ENCODE measurements around the gene POLN. TPM values are rescaled to one million over a fixed set of nuclear protein-coding genes. Genes with fewer than 3 reads are reported as not detected.

Gene POLN
- total RNA-seq, 1 donor: 2.9 TPM

DNA sequence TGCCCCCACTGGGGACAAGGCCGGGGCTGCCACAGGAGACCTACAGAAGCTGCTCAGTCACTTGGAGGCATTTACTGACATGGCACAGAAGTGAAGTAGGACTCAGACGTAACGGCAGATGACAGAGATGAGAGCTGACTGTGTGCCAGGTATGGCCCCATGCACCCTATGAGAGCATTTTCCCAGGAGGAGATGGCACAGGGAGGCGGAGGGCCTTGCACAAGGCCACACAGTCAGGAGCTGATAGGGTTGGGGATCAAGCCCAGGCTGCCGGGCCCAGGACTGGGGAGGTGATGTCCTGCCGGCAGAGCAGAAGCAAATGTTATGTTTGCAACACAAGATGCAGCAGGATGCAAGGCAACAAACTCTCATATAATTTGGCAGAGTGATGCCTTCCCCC is 148.7 kb downstream of the POLN start:
- no peak overlapping the region for H3K27ac ChIP-seq (ENCODE audit: low read depth, low read length)
- H3K4me2 ChIP-seq (ENCODE audit: insufficient read depth, low read length): no peak overlapping the region
- peaks cover 5% of the 10 kb centered on the region for H3K9me3 ChIP-seq (ENCODE audit: low read depth, low read length)
- no peaks in the 10 kb centered on the region for H4K20me1 ChIP-seq (ENCODE audit: insufficient read depth, low read length)
- no peak overlapping the region for H3K4me3 ChIP-seq (ENCODE audit: insufficient read depth, low read length)
- no peak for DNase-seq (ENCODE audit: insufficient read length, low spot score, missing footprints)
- H3K4me1 ChIP-seq (ENCODE audit: insufficient read depth, low read length): no peaks in the 10 kb centered on the region
- no peaks in the 10 kb centered on the region for H3K36me3 ChIP-seq (ENCODE audit: insufficient read depth, low read length)
- no peaks in the 10 kb centered on the region for H3K79me2 ChIP-seq (ENCODE audit: insufficient read depth, low read length)
- TF ChIP-seq, protein P1, sequence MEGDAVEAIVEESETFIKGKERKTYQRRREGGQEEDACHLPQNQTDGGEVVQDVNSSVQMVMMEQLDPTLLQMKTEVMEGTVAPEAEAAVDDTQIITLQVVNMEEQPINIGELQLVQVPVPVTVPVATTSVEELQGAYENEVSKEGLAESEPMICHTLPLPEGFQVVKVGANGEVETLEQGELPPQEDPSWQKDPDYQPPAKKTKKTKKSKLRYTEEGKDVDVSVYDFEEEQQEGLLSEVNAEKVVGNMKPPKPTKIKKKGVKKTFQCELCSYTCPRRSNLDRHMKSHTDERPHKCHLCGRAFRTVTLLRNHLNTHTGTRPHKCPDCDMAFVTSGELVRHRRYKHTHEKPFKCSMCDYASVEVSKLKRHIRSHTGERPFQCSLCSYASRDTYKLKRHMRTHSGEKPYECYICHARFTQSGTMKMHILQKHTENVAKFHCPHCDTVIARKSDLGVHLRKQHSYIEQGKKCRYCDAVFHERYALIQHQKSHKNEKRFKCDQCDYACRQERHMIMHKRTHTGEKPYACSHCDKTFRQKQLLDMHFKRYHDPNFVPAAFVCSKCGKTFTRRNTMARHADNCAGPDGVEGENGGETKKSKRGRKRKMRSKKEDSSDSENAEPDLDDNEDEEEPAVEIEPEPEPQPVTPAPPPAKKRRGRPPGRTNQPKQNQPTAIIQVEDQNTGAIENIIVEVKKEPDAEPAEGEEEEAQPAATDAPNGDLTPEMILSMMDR (IDR thresholded peaks at IDR 0.05; ENCODE audit: extremely low read depth, low read depth, low read length): no peak
- no peak overlapping the region for H2AFZ ChIP-seq (ENCODE audit: low read length)
- H3K27me3 ChIP-seq (ENCODE audit: insufficient read depth, low read length): no peaks in the 10 kb centered on the region

DNA sequence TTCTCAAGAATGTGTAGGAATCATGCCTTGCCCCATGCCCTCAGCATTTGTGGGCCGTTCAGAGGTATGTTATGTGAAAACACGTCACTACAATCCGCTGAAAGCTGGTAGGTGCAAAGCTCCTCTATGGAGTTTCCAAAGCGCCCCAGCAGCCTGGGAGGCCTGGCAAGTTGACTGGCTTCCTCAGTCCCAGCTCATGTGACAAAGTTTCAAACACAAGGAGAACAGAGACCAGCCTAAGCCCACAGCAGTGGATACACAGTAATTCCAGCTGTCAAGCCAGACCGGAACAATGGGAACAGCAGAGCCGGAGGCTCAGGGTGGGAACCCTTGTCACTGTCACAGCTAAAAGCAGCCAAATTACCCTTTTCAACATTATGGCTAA is 149.3 kb downstream of the POLN start:
- Histone ChIP-seq H4K20me1 (ENCODE audit: insufficient read depth, low read length) (no peaks in the 10 kb centered on the region), H3K4me3 (ENCODE audit: insufficient read depth, low read length) (no peak overlapping the region), H3K9me3 (ENCODE audit: low read depth, low read length) (peaks cover 5% of the 10 kb centered on the region), H3K36me3 (ENCODE audit: insufficient read depth, low read length) (no peaks in the 10 kb centered on the region), H3K4me1 (ENCODE audit: insufficient read depth, low read length) (no peaks in the 10 kb centered on the region), H2AFZ (ENCODE audit: low read length) (no peak overlapping the region), H3K27me3 (ENCODE audit: insufficient read depth, low read length) (no peaks in the 10 kb centered on the region), H3K79me2 (ENCODE audit: insufficient read depth, low read length) (no peaks in the 10 kb centered on the region), H3K4me2 (ENCODE audit: insufficient read depth, low read length) (no peak overlapping the region), H3K27ac (ENCODE audit: low read depth, low read length) (no peak overlapping the region)
- TF ChIP-seq, protein P1 (IDR thresholded peaks at IDR 0.05; ENCODE audit: extremely low read depth, low read depth, low read length): no peak
- DNase-seq (ENCODE audit: insufficient read length, low spot score, missing footprints): peak; percentile 13

DNA sequence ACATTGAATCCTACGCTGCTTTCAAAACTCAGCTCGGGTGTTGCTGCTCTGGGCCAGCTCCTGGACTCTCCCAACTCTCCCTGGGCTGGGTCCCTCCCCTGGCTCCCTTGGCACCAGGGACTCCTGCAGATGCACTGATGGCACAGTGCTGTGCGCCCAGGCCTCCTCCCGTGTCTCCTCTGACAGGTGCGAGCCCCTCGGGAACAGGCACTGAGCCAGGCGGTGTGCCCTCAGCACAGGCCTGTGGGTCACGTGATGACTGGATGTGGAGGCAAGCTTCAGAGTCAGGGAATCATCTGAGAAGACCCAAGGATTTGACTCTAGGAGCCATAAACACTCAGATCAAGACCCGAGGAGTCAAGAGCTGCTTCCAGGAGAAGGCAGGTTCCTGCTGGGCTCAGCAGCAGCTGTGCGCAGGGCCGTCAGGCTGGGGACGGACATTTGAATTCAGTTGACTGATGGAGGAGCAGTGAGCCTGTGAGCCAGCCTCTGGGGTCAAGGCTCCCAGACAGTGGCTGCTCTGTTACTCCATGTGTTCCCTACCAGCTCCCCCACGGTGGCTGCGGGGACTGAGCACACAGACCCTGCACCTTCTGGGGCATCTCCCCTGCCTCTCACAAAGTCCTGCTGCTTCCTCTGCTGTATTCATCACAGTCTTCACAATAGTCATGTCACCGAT is 149.8 kb downstream of the POLN start:
- H3K4me3 ChIP-seq (ENCODE audit: insufficient read depth, low read length): no peak overlapping the region
- no peaks in the 10 kb centered on the region for H4K20me1 ChIP-seq (ENCODE audit: insufficient read depth, low read length)
- no peak overlapping the region for H3K4me2 ChIP-seq (ENCODE audit: insufficient read depth, low read length)
- TF ChIP-seq, protein P1 (IDR thresholded peaks at IDR 0.05; ENCODE audit: extremely low read depth, low read depth, low read length): no peak
- no peak overlapping the region for H2AFZ ChIP-seq (ENCODE audit: low read length)
- no peaks in the 10 kb centered on the region for H3K27me3 ChIP-seq (ENCODE audit: insufficient read depth, low read length)
- H3K27ac ChIP-seq (ENCODE audit: low read depth, low read length): no peak overlapping the region
- H3K79me2 ChIP-seq (ENCODE audit: insufficient read depth, low read length): no peaks in the 10 kb centered on the region
- H3K36me3 ChIP-seq (ENCODE audit: insufficient read depth, low read length): no peaks in the 10 kb centered on the region
- peak; percentile 11 for DNase-seq (ENCODE audit: insufficient read length, low spot score, missing footprints)
- no peaks in the 10 kb centered on the region for H3K4me1 ChIP-seq (ENCODE audit: insufficient read depth, low read length)
- peaks cover 5% of the 10 kb centered on the region for H3K9me3 ChIP-seq (ENCODE audit: low read depth, low read length)

DNA sequence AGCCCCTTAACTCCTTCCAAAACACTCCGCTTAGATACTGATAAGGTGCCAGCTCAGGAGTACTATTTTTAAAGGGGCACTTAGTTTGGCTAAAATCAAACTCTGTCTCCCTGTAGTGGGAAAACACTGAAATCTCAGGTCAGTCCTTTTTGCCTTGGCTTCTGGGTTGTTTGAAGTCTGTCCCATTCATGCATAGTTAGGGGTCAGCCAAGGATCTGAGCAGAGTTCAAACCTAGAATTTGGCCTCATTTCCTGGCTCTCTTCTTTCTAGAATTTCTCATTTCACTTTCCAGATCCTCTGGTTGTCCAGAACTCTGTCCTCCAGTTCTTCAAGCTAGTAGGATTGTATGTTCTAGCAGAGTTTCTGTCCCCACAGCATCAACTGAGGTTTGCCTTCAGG is 151.3 kb downstream of the POLN start:
- Histone ChIP-seq H3K9me3 (ENCODE audit: low read depth, low read length) (no peaks in the 10 kb centered on the region), H3K4me1 (ENCODE audit: insufficient read depth, low read length) (no peaks in the 10 kb centered on the region), H3K36me3 (ENCODE audit: insufficient read depth, low read length) (no peaks in the 10 kb centered on the region), H3K4me2 (ENCODE audit: insufficient read depth, low read length) (no peak overlapping the region), H3K79me2 (ENCODE audit: insufficient read depth, low read length) (no peaks in the 10 kb centered on the region), H3K4me3 (ENCODE audit: insufficient read depth, low read length) (no peak overlapping the region), H3K27ac (ENCODE audit: low read depth, low read length) (no peak overlapping the region), H3K27me3 (ENCODE audit: insufficient read depth, low read length) (no peaks in the 10 kb centered on the region), H2AFZ (ENCODE audit: low read length) (no peak overlapping the region), H4K20me1 (ENCODE audit: insufficient read depth, low read length) (no peaks in the 10 kb centered on the region)
- TF ChIP-seq, protein P1 (IDR thresholded peaks at IDR 0.05; ENCODE audit: extremely low read depth, low read depth, low read length): no peak
- DNase-seq (ENCODE audit: insufficient read length, low spot score, missing footprints): peak; percentile 3
